Stimulated activated CD8-positive, alpha-beta memory T cell treated with anti-CD3 and anti-CD28 coated beads, Interleukin-15, amount 100 ng/mL, for 24 hours (primary cell): Measurements from ENCODE around the gene KRT13.

Experiments
- DNase-seq: peaks from one replicate; pipeline ENCODE4 v3.0.0-alpha.2; 2020; ENCODE audit warnings: low read depth

KRT13 gene

GRCh38 chr17:41494524-41494923 lies 10.9 kb downstream of the KRT13 start:
- no peak for DNase-seq

- DNase-seq: no peak
Measured at GRCh38 chr17:41492771-41493170, 12.6 kb downstream of the KRT13 start.

- DNase-seq: no peak
Measured at GRCh38 chr17:41492351-41492750, 13.1 kb downstream of the KRT13 start.

GRCh38 chr17:41491476-41491875 lies 13.9 kb downstream of the KRT13 start:
- no peak for DNase-seq

- DNase-seq: no peak
Measured at GRCh38 chr17:41490000-41490990, 15.1 kb downstream of the KRT13 start.

GRCh38 chr17:41489531-41489930 lies 15.9 kb downstream of the KRT13 start, which contains the start of gene KRT36:
KRT36 (minus strand) TSS chr17:41489910; CDS start chr17:41489864, 46 bp downstream.
- no peak for DNase-seq

GRCh38 chr17:41486809-41487530 lies 18.4 kb downstream of the KRT13 start:
- DNase-seq: no peak

GRCh38 chr17:41486316-41486715 lies 19.1 kb downstream of the KRT13 start:
- no peak for DNase-seq

- DNase-seq: no peak
Measured at GRCh38 chr17:41484920-41485904, 20.2 kb downstream of the KRT13 start.

GRCh38 chr17:41483991-41484826 lies 21.2 kb downstream of the KRT13 start:
- no peak for DNase-seq

- no peak for DNase-seq
Measured at GRCh38 chr17:41483531-41483930, 21.9 kb downstream of the KRT13 start.

GRCh38 chr17:41481036-41481435 lies 24.4 kb downstream of the KRT13 start, which contains the start of gene KRT35:
KRT35 (minus strand) TSS chr17:41481151; CDS start chr17:41481097, 54 bp downstream.
- no peak for DNase-seq

GRCh38 chr17:41480581-41480980 lies 24.8 kb downstream of the KRT13 start:
- DNase-seq: no peak

- no peak for DNase-seq
Measured at GRCh38 chr17:41480136-41480535, 25.3 kb downstream of the KRT13 start.

GRCh38 chr17:41478237-41478636 lies 27.2 kb downstream of the KRT13 start:
- DNase-seq: no peak

- no peak for DNase-seq
Measured at GRCh38 chr17:41476866-41477815, 28.3 kb downstream of the KRT13 start.

- DNase-seq: no peak
Measured at GRCh38 chr17:41475421-41475820, 30.0 kb downstream of the KRT13 start.

GRCh38 chr17:41474863-41475262 lies 30.5 kb downstream of the KRT13 start:
- no peak for DNase-seq

- no peak for DNase-seq
Measured at GRCh38 chr17:41468346-41468745, 37.1 kb downstream of the KRT13 start.

- no peak for DNase-seq
Measured at GRCh38 chr17:41467561-41467960, 37.9 kb downstream of the KRT13 start.
